Activated B cell treated with CpG ODN at 0.5 μM for 24 hours (primary cell): Measurements from ENCODE around the gene XYLT1. TPM values are rescaled to one million over a fixed set of nuclear protein-coding genes. Genes with fewer than 3 reads are reported as not detected.

Experiments
- ATAC-seq: fragments of 200-7000 bp; cut with Tn5 transposase; one replicate; pipeline ENCODE4 v1.10.0; 2021; ENCODE audit warnings: low read depth, mild to moderate bottlenecking, moderate library complexity
- CTCF ChIA-PET: fragments of 350-600 bp; sonication (Branson Sonifier 250); formaldehyde crosslinking; loops from one replicate; lab custom pipeline; 2021; ENCODE audit warnings: antibody characterized with exemption; lab: Charles Lee
- POLR2A ChIA-PET: fragments of 350-600 bp; sonication (Branson Sonifier 250); formaldehyde crosslinking; loops from one replicate; lab custom pipeline; 2021; ENCODE audit warnings: antibody characterized with exemption; lab: Charles Lee
- DNase-seq: peaks from one replicate; pipeline ENCODE4 v3.0.0; 2022
- H3K27ac Mint-ChIP-seq: one replicate; pipeline ENCODE4 v1.8.0; 2020; ENCODE audit warnings: mixed read lengths
- H3K27me3 Mint-ChIP-seq: one replicate; pipeline ENCODE4 v1.8.0; 2021; ENCODE audit warnings: mixed read lengths
- H3K36me3 Mint-ChIP-seq: one replicate; pipeline ENCODE4 v1.8.0; 2021; ENCODE audit warnings: low read depth, mixed read lengths
- H3K4me1 Mint-ChIP-seq: one replicate; pipeline ENCODE4 v1.8.0; 2021; ENCODE audit warnings: mixed read lengths
- H3K4me3 Mint-ChIP-seq: one replicate; pipeline ENCODE4 v1.8.0; 2020; ENCODE audit warnings: mild to moderate bottlenecking, mixed read lengths
- H3K9me3 Mint-ChIP-seq: one replicate; pipeline ENCODE4 v1.8.0; 2020; ENCODE audit warnings: mixed read lengths
- CTCF ChIP-seq: fragments of 200-600 bp; IDR thresholded peaks from one replicate; pipeline ENCODE4 v1.8.0; 2022; ENCODE audit warnings: antibody characterized with exemption, mild to moderate bottlenecking
- intact Hi-C: fragments of 100-400 bp; cut with micrococcal nuclease; formaldehyde crosslinking; loops from one replicate; pipeline ENCODE4 v1.15.1; 2024
- total RNA-seq: library from RNA; stranded (reverse); gene quantifications from 2 replicates; pipeline ENCODE4 v1.2.3, GENCODE V29; 2022

Gene XYLT1
- total RNA-seq, 1 donor from 2014 or later: 17.0 TPM

- no peaks in the 10 kb centered on the region for H3K9me3 Mint-ChIP-seq
- H3K4me1 Mint-ChIP-seq: peaks cover 51% of the 10 kb centered on the region
- DNase-seq: no peak
- ChIA-PET CTCF (interaction anchor here (0.6 kb wide), 1 partner anchor 12 kb away, joined by 3 read pairs; no protein-coding TSS in a partner anchor), POLR2A (no interaction called here)
- intact Hi-C loops: no loop called here
- TF ChIP-seq CTCF: no peak
- H3K4me3 Mint-ChIP-seq: no peak overlapping the region
- H3K27ac Mint-ChIP-seq: no peak overlapping the region
- no peaks in the 10 kb centered on the region for H3K27me3 Mint-ChIP-seq
- H3K36me3 Mint-ChIP-seq: peaks cover 14% of the 10 kb centered on the region
- ATAC-seq: no peak
Observed at GRCh38 chr16:17350207-17350606, 120.6 kb downstream of the XYLT1 start.

- Mint-ChIP-seq H3K27me3 (no peaks in the 10 kb centered on the region), H3K36me3 (peaks cover 7% of the 10 kb centered on the region), H3K4me1 (peaks cover 57% of the 10 kb centered on the region), H3K27ac (no peak overlapping the region), H3K9me3 (no peaks in the 10 kb centered on the region), H3K4me3 (no peak overlapping the region)
- ATAC-seq (no peak), DNase-seq (no peak)
- TF ChIP-seq CTCF: no peak
- POLR2A ChIA-PET: interaction anchor here (0.6 kb wide), 1 partner anchor 17 kb away, joined by 8 read pairs; no protein-coding TSS in a partner anchor
- intact Hi-C loops: no loop called here
- CTCF ChIA-PET: no interaction called here
Observed at GRCh38 chr16:17348826-17349225, 121.9 kb downstream of the XYLT1 start.

GRCh38 chr16:17348042-17348783, 122.5 kb downstream of the XYLT1 start:
- Mint-ChIP-seq H3K27ac (no peak overlapping the region), H3K4me3 (no peak overlapping the region), H3K36me3 (peaks cover 7% of the 10 kb centered on the region), H3K27me3 (no peaks in the 10 kb centered on the region), H3K4me1 (peaks cover 60% of the 10 kb centered on the region), H3K9me3 (no peaks in the 10 kb centered on the region)
- intact Hi-C loops: no loop called here
- CTCF ChIA-PET: no interaction called here
- POLR2A ChIA-PET: interaction anchor here (0.5 to 0.6 kb wide), 2 partner anchors 10 to 17 kb away, joined by 3 to 8 read pairs; no protein-coding TSS in a partner anchor
- ATAC-seq: no peak
- no peak for TF ChIP-seq CTCF
- DNase-seq: no peak

GRCh38 chr16:17347624-17348023, 123.1 kb downstream of the XYLT1 start:
- TF ChIP-seq CTCF: no peak
- no peaks in the 10 kb centered on the region for H3K9me3 Mint-ChIP-seq
- ChIA-PET POLR2A (interaction anchor here (1.2 to 1.8 kb wide), 5 partner anchors 12 to 46 kb away, joined by 3 to 7 read pairs (median 5); no protein-coding TSS in a partner anchor), CTCF (interaction anchor here (1.1 to 1.6 kb wide), 4 partner anchors 46 to 232 kb away, joined by 3 to 6 read pairs (median 4); no protein-coding TSS in a partner anchor)
- H3K36me3 Mint-ChIP-seq: peaks cover 7% of the 10 kb centered on the region
- peak overlapping the region; percentile 69 for H3K4me3 Mint-ChIP-seq
- no peaks in the 10 kb centered on the region for H3K27me3 Mint-ChIP-seq
- intact Hi-C loops: loop anchor here (2.0 kb wide), 1 partner anchor 21 kb away; no protein-coding TSS in a partner anchor
- ATAC-seq (no peak), DNase-seq (no peak)
- H3K4me1 Mint-ChIP-seq: peaks cover 66% of the 10 kb centered on the region
- H3K27ac Mint-ChIP-seq: peak overlapping the region; percentile 85
